Osteocyte (in vitro differentiated cells): ENCODE measurements around the gene ACTMAP. TPM values are rescaled to one million over a fixed set of nuclear protein-coding genes. Genes with fewer than 3 reads are reported as not detected.

ENCODE experiments used
- DNase-seq: peaks from one replicate; pipeline ENCODE4 v3.0.0; 2021; ENCODE audit warnings: mixed read lengths; ENCODE audit not compliant: unreplicated experiment; ENCODE audit errors: extremely low spot score
- H3K27ac Mint-ChIP-seq: one replicate; pipeline ENCODE4 v1.8.0; 2021; ENCODE audit warnings: mild to moderate bottlenecking, mixed read lengths; ENCODE audit not compliant: unreplicated experiment
- H3K27me3 Mint-ChIP-seq: one replicate; pipeline ENCODE4 v1.8.0; 2021; ENCODE audit warnings: mixed read lengths; ENCODE audit not compliant: unreplicated experiment
- H3K36me3 Mint-ChIP-seq: one replicate; pipeline ENCODE4 v1.8.0; 2021; ENCODE audit warnings: mixed read lengths; ENCODE audit not compliant: unreplicated experiment
- H3K4me1 Mint-ChIP-seq: one replicate; pipeline ENCODE4 v1.8.0; 2021; ENCODE audit warnings: mixed read lengths; ENCODE audit not compliant: unreplicated experiment
- H3K4me3 Mint-ChIP-seq: one replicate; pipeline ENCODE4 v1.8.0; 2021; ENCODE audit warnings: mild to moderate bottlenecking, moderate library complexity, mixed read lengths; ENCODE audit not compliant: unreplicated experiment
- H3K9me3 Mint-ChIP-seq: one replicate; pipeline ENCODE4 v1.8.0; 2021; ENCODE audit warnings: mixed read lengths; ENCODE audit not compliant: unreplicated experiment
- CTCF ChIP-seq: fragments of 200-600 bp; sonication (generic); IDR thresholded peaks from 2 replicates; pipeline ENCODE4 v1.5.0; 2021; ENCODE audit warnings: antibody characterized with exemption, mild to moderate bottlenecking, moderate library complexity
- long read RNA-seq: library from polyadenylated mRNA; unstranded; transcript quantifications from one replicate; pipeline ENCODE4 v2.0.0, GENCODE V29; 2021
- total RNA-seq: library from RNA; stranded (reverse); gene quantifications from 2 replicates; pipeline ENCODE4 v1.2.1, GENCODE V29; 2021

ACTMAP gene
- 14.6 and 17.0 TPM in 2 replicates for total RNA-seq
- long read RNA-seq, partial matches to known transcripts, result 1 of 5 reads
- long read RNA-seq, other reads (novel, unspliced or antisense), result 4 of 5 reads

GRCh38 chr19:40750058-40750873 is at the start of gene ACTMAP:
Gene ACTMAP (minus strand): TSS chr19:40750477. CDS start chr19:40749803, 674 bp downstream.
- Mint-ChIP-seq H3K27ac (peak within 1 kb of the TSS; percentile 94), H3K36me3 (peaks cover 9% of the 10 kb centered on the region), H3K27me3 (no peaks in the 10 kb centered on the region), H3K9me3 (no peaks in the 10 kb centered on the region), H3K4me1 (peaks cover 47% of the 10 kb centered on the region), H3K4me3 (peak within 1 kb of the TSS; percentile 92)
- peak; percentile 100 for DNase-seq
- no peak for TF ChIP-seq CTCF

GRCh38 chr19:40799558-40800338 is 49.5 kb upstream of the ACTMAP start:
- TF ChIP-seq CTCF, result no peak
- Mint-ChIP-seq H3K4me1 (peaks cover 61% of the 10 kb centered on the region), H3K36me3 (peaks cover 14% of the 10 kb centered on the region), H3K9me3 (no peaks in the 10 kb centered on the region), H3K27ac (peak overlapping the region; percentile 85), H3K27me3 (no peaks in the 10 kb centered on the region), H3K4me3 (peak overlapping the region; percentile 94)
- no peak for DNase-seq

- TF ChIP-seq CTCF, result no peak
- peak; percentile 100 for DNase-seq
- peak within 1 kb of the TSS; percentile 97 for H3K27ac Mint-ChIP-seq
- peaks cover 53% of the 10 kb centered on the region for H3K4me1 Mint-ChIP-seq
- peaks cover 9% of the 10 kb centered on the region for H3K36me3 Mint-ChIP-seq
- no peaks in the 10 kb centered on the region for H3K27me3 Mint-ChIP-seq
- H3K9me3 Mint-ChIP-seq, result no peaks in the 10 kb centered on the region
- H3K4me3 Mint-ChIP-seq, result peak within 1 kb of the TSS; percentile 96
These were observed 48.6 kb upstream of the ACTMAP start, which contains the start of gene EGLN2 for GRCh38 chr19:40798683-40799557. Gene EGLN2 (plus strand): TSS chr19:40799191. CDS start chr19:40800573, 1,382 bp downstream.

- H3K27ac Mint-ChIP-seq, result peak overlapping the region; percentile 97
- H3K4me1 Mint-ChIP-seq, result peaks cover 45% of the 10 kb centered on the region
- TF ChIP-seq CTCF, result peak; percentile 59
- H3K27me3 Mint-ChIP-seq, result no peaks in the 10 kb centered on the region
- peaks cover 8% of the 10 kb centered on the region for H3K36me3 Mint-ChIP-seq
- peak overlapping the region; percentile 96 for H3K4me3 Mint-ChIP-seq
- no peaks in the 10 kb centered on the region for H3K9me3 Mint-ChIP-seq
- no peak for DNase-seq
These were observed 47.8 kb upstream of the ACTMAP start for GRCh38 chr19:40797963-40798682.
